ENCODE data around the gene DEPDC7.
"Not testable (repeated sequence)": the region's sequence is repeated elsewhere in the genome, so short reads cannot be mapped to it uniquely, and the experiment has no call there.

DNA sequence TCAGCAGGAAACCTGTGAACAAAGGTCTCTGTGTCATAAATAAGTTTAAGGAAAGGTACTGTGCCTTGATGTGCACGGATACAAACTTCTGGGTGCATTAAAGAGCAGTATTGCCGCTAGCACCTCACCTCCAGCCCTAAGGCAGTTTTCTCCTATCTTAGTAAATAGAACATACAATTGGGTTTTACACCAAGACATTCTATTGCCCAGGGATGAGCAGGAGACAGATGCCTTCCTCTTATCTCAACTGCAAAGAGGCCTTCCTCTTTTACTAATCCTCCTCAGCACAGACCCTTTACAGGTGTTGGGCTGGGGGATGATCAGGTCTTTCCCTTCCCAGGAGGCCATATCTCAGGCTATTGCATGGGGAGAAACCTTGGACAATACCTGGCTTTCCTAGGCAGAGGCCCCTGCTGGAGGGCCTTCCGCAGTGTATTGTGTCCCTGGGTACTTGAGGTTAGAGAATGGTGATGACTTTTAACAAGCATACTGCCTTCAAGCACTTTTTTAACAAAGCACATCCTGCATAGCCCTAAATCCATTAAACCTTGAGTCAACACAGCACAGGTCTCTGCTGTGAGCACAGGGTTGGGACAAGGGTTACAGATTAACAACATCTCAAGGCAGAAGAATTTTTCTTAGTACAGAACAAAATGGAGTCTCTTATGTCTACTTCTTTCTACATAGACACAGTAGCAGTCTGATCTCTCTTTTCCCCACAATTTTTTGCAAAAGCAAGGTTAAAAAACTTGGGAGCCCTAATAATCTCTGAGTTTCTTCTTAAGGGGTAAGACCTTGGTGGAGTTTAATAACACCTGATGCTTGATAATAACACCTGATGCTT, 34.1 kb downstream of the DEPDC7 start:
- TF ChIP-seq CTCF, POLR2A (IDR thresholded peaks at IDR 0.05): not testable (repeated sequence)
